Endothelial cell of umbilical vein (primary cell): ENCODE measurements around the gene SNAI3. TPM values are rescaled to one million over a fixed set of nuclear protein-coding genes. Genes with fewer than 3 reads are reported as not detected.

Source experiments
- BruUV-seq: library from RNA; stranded (reverse); fragments of 400-500 nt; replicated peaks from 2 replicates; lab custom pipeline; 2021; lab: Mats Ljungman, UMichigan
- CTCF ChIA-PET: fragments of 300-600, 350-600 bp; sonication (Branson Sonifier 250); formaldehyde crosslinking; loops from one replicate; lab custom pipeline; 2021; ENCODE audit warnings: antibody characterized with exemption, inconsistent platforms; lab: Charles Lee
- POLR2A ChIA-PET: fragments of 300-600, 350-600 bp; sonication (Branson Sonifier 250); formaldehyde crosslinking; loops from one replicate; lab custom pipeline; 2021; ENCODE audit warnings: antibody characterized with exemption, inconsistent platforms; lab: Charles Lee
- DNase-seq: peaks from one replicate; pipeline ENCODE4 v3.0.0-alpha.2; 2011; ENCODE audit warnings: low read depth, low spot score
- FAIRE-seq: peaks from 2 replicates; lab custom pipeline; 2011; peaks lifted over from hg19 to GRCh38; lab: Jason Lieb, UNC
- H2AFZ ChIP-seq: 2 replicates; pipeline ENCODE4 v1.6.0; 2012; ENCODE audit warnings: low read depth, low read length, control low read depth, inconsistent platforms
- H3K27ac ChIP-seq: 2 replicates; pipeline ENCODE4 v1.5.1; 2011; ENCODE audit warnings: low read depth, mild to moderate bottlenecking, control low read depth, low read length, moderate library complexity; ENCODE audit not compliant: insufficient read depth
- H3K27me3 ChIP-seq, 2 experiments: 2 replicates each; pipeline versions ENCODE4 v1.6.0 to v1.6.1; 2011; ENCODE audit warnings: low read length in 2 of 2, mixed read lengths in 1 of 2; ENCODE audit not compliant: control insufficient read depth in 2 of 2, insufficient read depth in 2 of 2
- H3K36me3 ChIP-seq, 2 experiments: 2 replicates in 1 of 2; 3 replicates in 1 of 2; pipeline ENCODE4 v1.5.1; 2011; ENCODE audit warnings: low read length in 2 of 2, mild to moderate bottlenecking in 1 of 2, moderate library complexity in 1 of 2; ENCODE audit not compliant: control insufficient read depth in 2 of 2, insufficient read depth in 2 of 2; ENCODE audit errors: extremely low read depth in 1 of 2
- H3K4me1 ChIP-seq: 3 replicates; pipeline ENCODE4 v1.5.1; 2011; ENCODE audit warnings: mild to moderate bottlenecking, low read length; ENCODE audit not compliant: control insufficient read depth, insufficient read depth; ENCODE audit errors: extremely low read depth
- H3K4me2 ChIP-seq: 2 replicates; pipeline ENCODE4 v1.6.1; 2011; ENCODE audit warnings: low read length, control low read depth, mixed read lengths; ENCODE audit not compliant: insufficient read depth
- H3K4me3 ChIP-seq, 3 experiments: fragments of 200-600 bp in 1 of 3; sonication (generic), shearing (Covaris generic) in 1 of 3; replicated peaks in 1 of 3; 2 replicates each; pipeline ENCODE4 v1.5.1; 2011 to 2016; ENCODE audit warnings: control low read depth in 3 of 3, low read length in 3 of 3, mild to moderate bottlenecking in 2 of 3, inconsistent platforms in 1 of 3, low read depth in 1 of 3, moderate library complexity in 1 of 3; ENCODE audit not compliant: insufficient read depth in 1 of 3
- H3K79me2 ChIP-seq: 2 replicates; pipeline ENCODE4 v1.6.0; 2012; ENCODE audit warnings: low read length, inconsistent platforms; ENCODE audit not compliant: control insufficient read depth, insufficient read depth
- H3K9ac ChIP-seq: replicated peaks from 2 replicates; pipeline ENCODE3; 2011; ENCODE audit warnings: low read length, control low read depth; ENCODE audit not compliant: insufficient read depth; ENCODE audit errors: extremely low read depth
- H3K9me1 ChIP-seq: replicated peaks from 3 replicates; pipeline ENCODE4 v1.6.0; 2011; ENCODE audit warnings: mild to moderate bottlenecking, low read length; ENCODE audit not compliant: control insufficient read depth, insufficient read depth; ENCODE audit errors: extremely low read depth
- H3K9me3 ChIP-seq: replicated peaks from 2 replicates; pipeline ENCODE4 v1.5.1; 2012; ENCODE audit warnings: low read length, inconsistent platforms; ENCODE audit not compliant: control insufficient read depth, insufficient read depth
- H4K20me1 ChIP-seq: replicated peaks from 2 replicates; pipeline ENCODE3; 2011; ENCODE audit warnings: mild to moderate bottlenecking, low read length; ENCODE audit not compliant: control insufficient read depth, insufficient read depth; ENCODE audit errors: extremely low read depth
- EZH2 ChIP-seq: IDR thresholded peaks from 2 replicates; pipeline ENCODE4 v1.6.1; 2012; ENCODE audit warnings: borderline replicate concordance, low read depth, mild to moderate bottlenecking, moderate library complexity, low read length, inconsistent platforms; ENCODE audit not compliant: severe bottlenecking
- FOS ChIP-seq: IDR thresholded peaks from 2 replicates; pipeline ENCODE4 v1.6.1; 2011; ENCODE audit warnings: mild to moderate bottlenecking, low read length, moderate library complexity, borderline replicate concordance; ENCODE audit not compliant: insufficient read depth
- GATA2 ChIP-seq: IDR thresholded peaks from 2 replicates; pipeline ENCODE4 v1.7.0; 2011; ENCODE audit warnings: low read depth, mild to moderate bottlenecking, moderate library complexity, mixed read lengths, low read length; ENCODE audit not compliant: insufficient read length, insufficient read depth
- JUN ChIP-seq: IDR thresholded peaks from 2 replicates; pipeline ENCODE4 v1.6.1; 2011; ENCODE audit warnings: borderline replicate concordance, low read depth; ENCODE audit not compliant: insufficient read length, insufficient read depth
- MYC ChIP-seq: IDR thresholded peaks from one replicate; pipeline ENCODE4 v1.6.1; 2011; ENCODE audit warnings: mild to moderate bottlenecking, low read depth, low read length
- POLR2A ChIP-seq: IDR thresholded peaks from 2 replicates; pipeline ENCODE4 v1.6.1; 2012; ENCODE audit warnings: low read depth, mild to moderate bottlenecking, control low read depth, low read length
- POLR2AphosphoS5 ChIP-seq: IDR thresholded peaks from 2 replicates; pipeline ENCODE4 v1.6.1; 2012; ENCODE audit warnings: low read depth, mild to moderate bottlenecking, control low read depth, low read length, moderate library complexity; ENCODE audit not compliant: insufficient read depth
- dilution Hi-C: fragments of 300-500 bp; cut with MboI; formaldehyde crosslinking; loops from one replicate; pipeline ENCODE4 v1.15.0; 2019; ENCODE audit warnings: low sequenced_read_pairs; ENCODE audit not compliant: extremely low pct_ligation_motif_present
- intact Hi-C: fragments of 100-400 bp; cut with micrococcal nuclease; formaldehyde crosslinking; loops from one replicate; pipeline ENCODE4 v1.10.0; 2022
- polyA plus RNA-seq, 4 experiments: library from polyadenylated mRNA; depleted of rRNA in 3 of 4; stranded (reverse) in 3 of 4; unstranded in 1 of 4; fragments of >200 nt; gene quantifications; 2 replicates each; pipeline versions ENCODE4 v1.2.1 to v1.2.3, GENCODE V29; 2011 to 2012; ENCODE audit warnings: missing spikeins in 1 of 4
- total RNA-seq: library from RNA; stranded (reverse); gene quantifications from 2 replicates; pipeline ENCODE4 v1.2.3, GENCODE V29; 2021
- TF ChIP-seq, protein P1 (sequence below): IDR thresholded peaks from 2 replicates; pipeline ENCODE4 v1.6.1; 2011; ENCODE audit not compliant: insufficient read depth, insufficient read length
- TF ChIP-seq, protein P2 (sequence below), 2 donors: IDR thresholded peaks; 1 replicate in 1 of 2; 2 replicates in 1 of 2; pipeline ENCODE4 v1.5.1; 2011; ENCODE audit warnings: low read length in 2 of 2, mild to moderate bottlenecking in 2 of 2, moderate library complexity in 2 of 2, control low read depth in 1 of 2, inconsistent platforms in 1 of 2, low read depth in 1 of 2; ENCODE audit not compliant: insufficient read depth in 1 of 2; ENCODE audit errors: extremely low read depth in 1 of 2

Gene SNAI3
- total and polyA plus RNA-seq, 2 donors (not counting 3 experiments of a cell fraction or from before 2014, with no cell fraction given): 0.30 to 0.31 TPM

GRCh38 chr16:88651276-88651988 is 34.9 kb downstream of the SNAI3 start:
- peak overlapping the region; percentile 5 for H3K27ac ChIP-seq
- CTCF ChIA-PET: interaction anchor here (0.6 kb wide), 1 partner anchor 14 kb away, joined by 3 read pairs; no protein-coding TSS in a partner anchor

More at GRCh38 chr16:88651276-88651988, 34.9 kb downstream of the SNAI3 start:
- DNase-seq (no peak), FAIRE-seq (peak; percentile 43)
- no peaks in the 10 kb centered on the region for H3K9me3 ChIP-seq
- H3K9ac ChIP-seq: no peak overlapping the region
- intact Hi-C loops: no loop called here
- H3K79me2 ChIP-seq: no peaks in the 10 kb centered on the region
- peak overlapping the region in 1 of 3 experiments; percentile 68 for H3K4me3 ChIP-seq
- peaks cover 3 to 15% of the 10 kb centered on the region in 2 experiments for H3K36me3 ChIP-seq
- H3K4me2 ChIP-seq: peak overlapping the region; percentile 65
- H3K9me1 ChIP-seq: no peaks in the 10 kb centered on the region
- H3K27me3 ChIP-seq: no peaks in the 10 kb centered on the region
- dilution Hi-C loops: no loop called here
- BruUV-seq: no TSS peak
- POLR2A ChIA-PET: no interaction called here
- no peak overlapping the region for H2AFZ ChIP-seq
- peaks cover 13% of the 10 kb centered on the region for H3K4me1 ChIP-seq
- H4K20me1 ChIP-seq: no peaks in the 10 kb centered on the region
- TF ChIP-seq FOS: no peak
- TF ChIP-seq POLR2A: no peak
- TF ChIP-seq EZH2: no peak
- TF ChIP-seq, protein P1, sequence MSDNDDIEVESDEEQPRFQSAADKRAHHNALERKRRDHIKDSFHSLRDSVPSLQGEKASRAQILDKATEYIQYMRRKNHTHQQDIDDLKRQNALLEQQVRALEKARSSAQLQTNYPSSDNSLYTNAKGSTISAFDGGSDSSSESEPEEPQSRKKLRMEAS: no peak
- TF ChIP-seq POLR2AphosphoS5: no peak
- TF ChIP-seq, protein P2, sequence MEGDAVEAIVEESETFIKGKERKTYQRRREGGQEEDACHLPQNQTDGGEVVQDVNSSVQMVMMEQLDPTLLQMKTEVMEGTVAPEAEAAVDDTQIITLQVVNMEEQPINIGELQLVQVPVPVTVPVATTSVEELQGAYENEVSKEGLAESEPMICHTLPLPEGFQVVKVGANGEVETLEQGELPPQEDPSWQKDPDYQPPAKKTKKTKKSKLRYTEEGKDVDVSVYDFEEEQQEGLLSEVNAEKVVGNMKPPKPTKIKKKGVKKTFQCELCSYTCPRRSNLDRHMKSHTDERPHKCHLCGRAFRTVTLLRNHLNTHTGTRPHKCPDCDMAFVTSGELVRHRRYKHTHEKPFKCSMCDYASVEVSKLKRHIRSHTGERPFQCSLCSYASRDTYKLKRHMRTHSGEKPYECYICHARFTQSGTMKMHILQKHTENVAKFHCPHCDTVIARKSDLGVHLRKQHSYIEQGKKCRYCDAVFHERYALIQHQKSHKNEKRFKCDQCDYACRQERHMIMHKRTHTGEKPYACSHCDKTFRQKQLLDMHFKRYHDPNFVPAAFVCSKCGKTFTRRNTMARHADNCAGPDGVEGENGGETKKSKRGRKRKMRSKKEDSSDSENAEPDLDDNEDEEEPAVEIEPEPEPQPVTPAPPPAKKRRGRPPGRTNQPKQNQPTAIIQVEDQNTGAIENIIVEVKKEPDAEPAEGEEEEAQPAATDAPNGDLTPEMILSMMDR (IDR thresholded peaks at IDR 0.05; ENCODE audit: extremely low read depth in 1 of 2, insufficient read depth in 1 of 2, low read depth in 1 of 2, low read length in 2 of 2): no peak
- no peak for TF ChIP-seq MYC
- no peak for TF ChIP-seq JUN
- TF ChIP-seq GATA2: no peak
